GM21526 (cell line): ENCODE measurements around the gene STAG3.
"Not testable (repeated sequence)": the region's sequence is repeated elsewhere in the genome, so short reads cannot be mapped to it uniquely, and the experiment has no call there.

Experiments
- ATAC-seq: cut with Tn5 transposase; IDR thresholded peaks from one replicate; pipeline ENCODE4 v1.9.1; 2021; ENCODE audit warnings: moderate library complexity; ENCODE audit not compliant: unreplicated experiment, low FRiP score

STAG3 gene

DNA sequence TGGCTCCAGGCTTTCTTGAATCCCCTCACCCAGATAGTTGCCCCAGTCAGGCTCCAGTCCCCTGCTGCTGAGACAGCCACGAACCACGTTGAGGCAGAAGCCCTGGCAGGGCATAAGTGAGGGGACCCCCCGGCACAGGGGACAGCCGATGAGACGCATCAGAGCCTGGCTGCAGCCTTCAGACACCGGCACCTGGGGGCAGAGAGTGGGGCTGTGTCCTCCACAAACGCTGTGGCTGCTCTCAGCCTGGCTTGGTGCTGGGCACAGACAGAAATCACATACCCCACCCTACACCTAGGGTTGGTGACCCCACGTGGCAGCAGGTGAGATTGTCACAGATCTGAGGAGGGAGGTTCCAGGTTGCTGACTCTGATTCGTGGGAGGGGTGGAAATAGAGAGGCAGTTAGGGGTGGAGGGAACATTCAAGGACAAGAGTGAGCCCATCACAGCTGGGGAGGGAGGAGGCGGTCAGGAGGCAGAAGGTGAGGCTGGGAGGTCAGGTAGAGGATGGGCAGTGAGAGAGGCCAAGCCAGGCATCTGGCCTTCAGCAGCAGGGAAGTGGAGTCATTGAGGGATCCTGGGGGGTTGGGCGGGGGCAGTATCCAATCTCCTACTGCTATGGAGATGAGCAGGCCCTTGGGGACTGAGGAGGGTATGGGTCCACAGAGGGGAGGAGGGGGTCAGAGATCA is 3.8 kb upstream of the STAG3 start:
- ATAC-seq = no peak

DNA sequence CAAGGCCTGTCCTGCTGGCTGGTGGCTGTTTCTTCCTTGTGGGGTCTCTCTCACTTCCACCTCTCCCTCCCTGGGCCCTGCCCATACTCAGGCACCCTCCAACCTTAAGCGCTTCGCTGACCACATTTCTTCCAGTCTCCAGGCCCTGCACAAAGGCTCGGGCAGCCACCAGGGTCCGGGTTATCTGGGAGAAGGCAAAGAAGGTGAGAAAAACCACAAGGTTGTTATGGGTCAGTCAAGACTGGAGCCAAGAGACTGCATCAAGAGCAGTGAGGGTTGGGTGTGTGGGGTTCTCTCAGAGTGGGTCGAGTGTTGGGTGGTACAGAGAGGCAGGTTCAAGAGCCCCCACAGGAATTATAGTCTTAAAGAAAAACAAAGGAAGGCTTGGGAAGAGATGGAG is 3.1 kb upstream of the STAG3 start:
- no peak for ATAC-seq

DNA sequence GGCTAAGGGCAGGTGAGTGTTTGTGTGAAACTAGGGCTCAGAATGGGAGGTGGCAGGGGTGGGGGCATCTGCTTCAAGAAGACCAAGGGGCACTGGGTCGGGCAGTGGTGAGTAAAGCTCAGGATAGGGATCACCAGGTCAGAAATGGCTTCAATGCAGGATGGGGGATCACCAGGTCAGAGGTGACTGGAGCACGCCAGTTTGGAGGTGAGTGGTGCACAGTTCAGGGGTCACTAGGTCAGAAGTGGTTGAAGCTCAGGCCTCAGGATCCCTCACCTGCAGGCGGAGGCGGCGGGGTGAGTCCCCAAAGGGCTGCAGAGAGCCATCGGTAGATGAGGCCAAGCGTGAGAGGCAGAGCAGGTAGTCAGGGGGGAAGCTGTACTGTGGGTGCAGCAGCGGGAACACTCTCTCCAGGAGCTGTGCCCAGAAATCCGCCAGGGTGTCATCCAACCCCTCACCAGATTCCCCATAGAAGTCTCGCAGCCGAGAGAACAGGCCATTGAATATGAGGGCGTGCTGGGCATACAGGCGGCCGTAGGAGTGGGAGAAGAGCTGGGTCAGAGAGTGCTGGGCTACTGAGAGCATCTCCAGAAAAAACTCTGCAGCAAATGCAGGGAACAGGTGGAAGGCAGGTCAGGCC is 2.3 kb upstream of the STAG3 start:
- ATAC-seq = no peak

DNA sequence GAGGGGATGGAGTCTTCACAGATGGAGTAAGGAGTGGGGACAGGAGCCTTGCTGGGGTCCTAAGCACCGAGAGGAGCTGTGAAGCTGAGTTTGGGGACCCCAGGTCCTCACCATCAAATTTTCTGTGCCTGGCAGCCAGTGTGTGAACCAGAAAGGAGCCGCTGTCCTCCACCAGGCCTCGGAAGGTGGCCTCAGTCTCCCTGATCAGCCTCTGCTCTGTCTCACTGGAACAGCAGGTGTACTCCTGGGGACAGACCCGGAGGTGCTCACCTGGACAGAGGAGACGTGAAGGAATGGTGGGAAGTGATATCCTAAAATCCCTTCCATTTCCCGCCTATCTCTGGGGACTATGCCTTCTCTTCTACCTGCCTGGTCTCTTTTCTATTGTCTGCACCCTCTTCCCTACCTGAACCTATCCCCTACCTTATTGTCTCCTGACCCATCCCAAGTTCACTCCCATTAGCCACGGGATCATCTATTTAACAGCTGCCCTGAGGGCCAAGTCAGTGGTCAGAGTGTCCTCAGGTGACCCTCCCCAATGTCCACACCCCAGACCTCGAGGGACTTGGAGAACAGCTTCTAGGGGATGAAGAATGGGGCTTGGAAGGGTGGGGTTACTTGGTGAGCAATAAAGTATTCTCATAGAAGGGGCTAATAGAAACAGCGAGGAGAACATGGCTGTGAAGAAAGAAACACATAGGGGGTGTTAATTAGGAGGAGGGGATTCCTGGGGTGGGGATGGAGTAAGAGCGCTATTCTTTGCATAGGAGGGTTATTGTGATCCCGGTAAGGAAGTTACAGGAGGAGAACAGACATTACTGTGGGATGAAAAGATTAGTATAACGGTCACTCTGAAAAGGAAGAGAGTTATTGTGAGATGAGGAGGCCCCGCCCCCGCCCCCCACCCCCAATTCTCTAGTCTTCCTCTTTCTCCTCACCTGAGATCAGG is 1.3 kb upstream of the STAG3 start:
- no peak for ATAC-seq

DNA sequence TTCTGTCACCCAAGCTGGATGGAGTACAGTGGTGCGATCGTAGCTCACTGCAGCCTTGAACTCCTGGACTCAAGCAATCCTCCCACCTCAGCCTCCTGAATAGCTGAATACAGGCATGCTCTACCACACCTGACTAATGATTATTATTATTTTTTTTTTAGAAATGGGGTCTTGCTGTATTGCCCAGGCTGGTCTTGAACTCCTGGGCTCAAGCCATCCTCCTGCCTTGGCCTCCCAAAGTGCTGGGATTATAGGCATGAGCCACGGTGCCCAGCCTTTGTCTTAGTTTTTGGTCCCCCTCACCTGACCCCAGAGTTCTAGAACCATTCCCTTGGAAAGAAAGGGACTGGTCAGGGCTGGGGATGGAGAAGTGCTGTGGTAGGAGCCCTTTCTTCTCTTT is 2.4 kb downstream of the STAG3 start:
- not testable (repeated sequence) for ATAC-seq

DNA sequence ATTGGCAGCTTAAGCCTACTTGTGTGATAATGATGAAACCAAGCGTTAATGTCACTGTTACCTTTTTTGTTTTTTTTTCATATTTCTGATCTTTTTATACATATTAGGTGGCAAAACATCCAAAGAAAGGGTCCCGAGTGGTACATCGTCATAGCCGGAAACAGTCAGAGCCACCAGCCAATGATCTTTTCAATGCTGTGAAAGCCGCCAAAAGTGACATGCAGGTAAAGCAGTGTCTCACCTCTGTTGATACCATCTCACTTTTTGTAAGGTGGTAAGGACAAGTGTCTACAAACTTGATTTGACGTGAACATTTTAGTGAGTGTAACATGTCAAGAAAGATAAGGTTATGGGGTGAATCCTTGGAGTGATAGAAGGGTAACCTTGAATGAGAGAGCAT is 4.9 kb downstream of the STAG3 start:
- ATAC-seq = not testable (repeated sequence)

DNA sequence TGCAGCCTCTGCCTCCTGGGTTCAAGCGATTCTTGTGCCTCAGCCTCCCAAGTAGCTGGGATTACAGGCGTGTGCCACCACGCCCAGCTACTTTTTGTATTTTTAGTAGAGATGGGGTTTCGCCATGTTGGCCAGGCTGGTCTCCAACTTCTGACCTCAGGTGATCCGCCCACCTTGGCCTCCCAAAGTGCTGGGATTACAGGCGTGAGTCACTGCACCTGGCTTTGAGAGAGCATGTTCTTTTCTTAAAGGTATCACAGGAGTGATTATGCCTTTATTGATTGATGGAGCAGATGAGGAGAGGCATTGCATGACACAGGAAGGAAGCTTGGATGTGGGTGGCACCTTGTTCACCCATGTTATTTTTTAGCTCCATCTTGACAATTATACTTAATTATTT is 5.4 kb downstream of the STAG3 start:
- ATAC-seq = not testable (repeated sequence)

DNA sequence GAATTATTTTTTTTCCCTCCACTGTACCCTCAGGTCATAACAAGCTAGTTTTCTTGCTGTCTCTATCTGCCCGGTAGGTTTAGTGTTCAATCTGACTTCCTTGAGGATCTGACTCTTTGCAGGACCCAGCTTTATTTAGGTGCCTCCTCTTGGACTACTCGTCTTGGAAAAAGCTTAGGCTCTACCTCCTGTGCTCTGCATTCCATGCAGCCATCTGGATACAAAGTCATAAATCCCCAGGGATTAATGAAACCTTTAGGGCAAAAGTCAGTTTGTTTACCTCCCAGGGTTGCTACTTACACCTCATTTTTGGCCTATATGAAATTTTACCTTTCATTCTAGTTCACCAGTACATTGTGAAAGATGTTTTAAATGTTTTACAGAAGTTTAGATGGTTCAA is 8.0 kb downstream of the STAG3 start:
- ATAC-seq = no peak

DNA sequence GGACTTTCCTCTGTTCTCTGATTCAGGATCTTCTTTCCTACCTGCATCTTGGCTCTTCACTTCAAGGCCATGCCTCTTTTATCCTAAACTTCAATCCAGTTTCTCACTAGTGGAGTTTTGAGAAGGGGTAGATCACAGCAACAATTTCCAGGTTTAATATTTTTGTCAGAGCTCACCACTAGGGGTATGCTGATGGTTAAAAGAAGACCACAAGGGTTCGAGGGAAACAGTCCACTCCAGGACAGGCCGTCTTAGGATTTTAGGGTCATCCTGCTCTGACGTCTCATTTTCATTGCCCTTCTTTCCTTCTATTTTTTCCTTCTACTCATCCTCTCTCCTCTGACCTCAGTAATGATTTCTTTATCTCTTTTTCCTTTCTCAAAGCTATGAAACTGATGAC is 11.3 kb downstream of the STAG3 start:
- ATAC-seq = no peak

DNA sequence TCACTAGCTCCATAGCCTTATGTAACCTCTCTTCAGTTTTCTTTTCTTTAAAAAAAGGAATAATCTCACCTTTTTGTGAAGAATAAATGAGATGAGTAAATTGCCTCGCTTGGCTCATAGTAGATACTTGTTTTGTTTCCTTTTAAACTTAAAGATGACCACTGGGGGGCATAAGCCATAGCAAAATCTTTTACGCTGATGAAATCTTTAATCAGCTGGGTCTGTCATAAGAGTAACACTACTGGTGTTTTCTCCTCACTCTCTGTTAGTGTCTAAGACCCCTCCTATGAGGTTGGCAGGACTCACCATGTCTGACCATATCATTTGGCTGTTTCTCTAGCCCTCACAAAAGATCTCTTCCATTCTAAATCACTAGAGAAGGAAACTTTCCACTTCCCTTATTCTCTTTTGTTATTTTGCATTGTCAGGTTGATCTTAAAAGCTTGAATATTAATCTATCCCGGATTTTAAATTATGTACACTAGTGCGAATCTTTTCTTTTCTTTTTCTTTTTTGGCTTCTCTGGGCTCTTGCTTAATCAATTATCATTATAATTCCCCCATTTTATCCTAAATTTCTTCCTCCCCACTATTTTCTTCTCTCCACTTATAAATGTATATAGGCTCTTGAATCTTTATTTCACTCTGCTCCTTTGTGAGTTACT is 12.5 kb downstream of the STAG3 start:
- no peak for ATAC-seq

DNA sequence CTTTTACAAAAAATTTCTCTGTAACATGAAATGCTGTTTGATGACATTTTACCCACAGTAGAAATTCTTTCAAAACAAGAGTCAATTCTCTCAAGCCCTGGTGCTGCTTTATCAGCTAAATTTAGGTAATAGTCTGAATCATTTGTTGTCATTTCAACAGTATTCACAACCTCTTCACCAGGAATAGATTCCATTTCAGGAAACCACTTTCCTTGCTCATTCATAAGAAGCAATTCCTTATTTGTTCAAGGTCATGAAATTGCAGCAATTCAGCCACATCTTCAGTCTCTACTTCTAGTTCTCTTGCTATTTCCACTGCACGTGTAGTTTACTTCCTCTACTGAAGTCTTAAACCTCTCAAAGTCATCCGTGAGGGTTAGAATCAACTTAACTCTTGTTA is 14.1 kb downstream of the STAG3 start:
- no peak for ATAC-seq

DNA sequence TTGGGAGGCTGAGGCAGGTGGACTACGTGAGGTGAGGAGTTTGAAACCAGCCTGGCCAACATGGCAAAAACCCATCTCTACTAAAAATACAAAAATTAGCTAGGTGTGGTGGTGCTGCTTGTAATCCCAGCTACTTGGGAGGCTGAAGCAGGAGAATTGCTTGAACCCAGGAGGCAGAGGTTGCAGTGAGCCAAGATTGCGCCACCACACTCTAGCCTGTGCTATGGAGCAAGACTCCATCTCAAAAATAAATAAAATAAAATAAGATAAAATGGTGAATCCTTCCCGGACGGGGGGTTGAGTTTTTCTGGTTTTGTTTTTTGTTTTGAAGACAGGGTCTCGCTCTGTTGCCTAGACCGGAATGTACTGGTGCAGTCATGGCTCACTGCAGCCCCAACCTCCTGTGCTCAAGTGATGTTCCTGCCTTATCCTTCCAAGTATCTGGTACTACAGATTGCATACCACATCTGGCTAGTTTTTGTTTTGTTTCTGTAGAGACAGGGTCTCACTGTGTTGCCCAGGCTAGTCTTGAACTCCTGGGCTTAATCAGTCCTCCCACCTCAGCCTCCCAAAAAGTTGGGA is 14.7 kb downstream of the STAG3 start:
- not testable (repeated sequence) for ATAC-seq

DNA sequence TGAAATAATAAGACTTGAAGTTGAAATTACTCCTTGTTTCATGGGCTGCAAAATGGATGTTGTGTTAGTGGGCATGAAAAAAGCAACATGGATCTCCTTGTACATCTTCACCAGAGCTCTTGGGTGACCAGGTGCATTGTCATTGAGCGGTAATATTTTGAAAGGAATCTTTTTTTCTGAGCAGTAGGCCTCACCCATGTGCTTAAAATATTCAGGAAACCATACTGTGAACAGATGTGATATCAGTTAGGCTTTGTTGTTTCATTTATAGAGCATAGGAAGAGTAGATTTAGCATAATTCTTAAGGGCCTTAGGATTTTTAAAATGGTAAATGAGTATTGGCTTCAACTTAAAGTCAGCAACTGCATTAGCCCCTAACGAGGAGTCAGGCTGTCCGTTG is 15.3 kb downstream of the STAG3 start:
- no peak for ATAC-seq

DNA sequence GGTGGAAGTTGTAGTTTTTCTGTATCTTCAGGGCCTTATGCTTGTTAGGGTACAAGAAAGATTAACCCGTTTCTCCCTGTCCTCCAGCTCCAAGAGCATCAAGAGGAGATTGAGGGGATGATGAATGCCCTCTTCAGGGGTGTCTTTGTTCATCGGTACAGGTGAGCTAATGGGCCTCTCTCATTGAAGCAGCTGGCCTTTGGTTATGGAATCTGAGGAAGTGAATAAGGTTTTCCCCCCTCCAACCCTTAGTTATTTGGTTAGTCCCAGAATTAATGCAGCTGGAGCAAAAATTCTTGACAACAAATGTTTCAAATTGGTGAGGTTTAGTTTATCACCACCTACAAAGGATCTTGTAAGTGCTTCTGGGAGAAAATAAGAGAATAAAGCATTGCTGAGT is 17.5 kb downstream of the STAG3 start:
- ATAC-seq = no peak

DNA sequence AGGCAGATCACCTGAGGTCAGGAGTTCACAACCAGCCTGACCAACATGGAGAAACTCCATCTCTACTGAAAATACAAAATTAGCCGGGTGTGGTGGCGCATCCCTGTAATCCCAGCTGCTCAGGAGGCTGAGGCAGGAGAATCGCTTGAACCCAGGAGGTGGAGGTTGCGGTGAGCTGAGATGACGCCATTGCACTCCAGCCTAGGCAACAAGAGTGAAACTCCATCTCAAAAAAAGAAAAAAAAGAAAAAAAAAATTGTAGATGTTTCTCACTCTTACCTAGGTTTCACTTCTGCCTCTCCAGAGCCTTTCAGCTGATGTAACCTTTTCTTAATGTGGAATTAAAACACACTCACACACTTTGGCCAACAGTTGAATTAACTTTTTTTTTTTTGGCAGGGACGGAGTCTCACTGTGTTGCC is 18.2 kb downstream of the STAG3 start:
- not testable (repeated sequence) for ATAC-seq

DNA sequence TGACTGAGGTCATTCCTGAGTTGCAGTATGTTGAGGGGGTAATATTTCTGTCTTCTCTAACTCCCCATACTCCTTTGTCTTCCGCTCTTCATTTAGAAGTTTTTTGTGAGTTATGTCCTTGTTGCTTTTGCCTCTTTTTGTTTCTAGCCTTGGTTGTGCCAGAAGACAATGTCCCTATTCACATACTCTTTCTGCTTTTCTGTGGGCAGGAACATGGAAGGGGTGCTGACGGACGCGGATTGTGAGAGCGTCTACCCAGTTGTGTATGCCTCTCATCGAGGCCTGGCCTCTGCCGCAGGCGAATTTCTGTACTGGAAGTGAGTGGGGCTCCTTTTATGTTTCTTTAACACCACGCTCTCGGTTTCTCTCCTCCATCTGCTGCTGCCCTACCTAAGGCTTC is 20.5 kb downstream of the STAG3 start:
- ATAC-seq = no peak

DNA sequence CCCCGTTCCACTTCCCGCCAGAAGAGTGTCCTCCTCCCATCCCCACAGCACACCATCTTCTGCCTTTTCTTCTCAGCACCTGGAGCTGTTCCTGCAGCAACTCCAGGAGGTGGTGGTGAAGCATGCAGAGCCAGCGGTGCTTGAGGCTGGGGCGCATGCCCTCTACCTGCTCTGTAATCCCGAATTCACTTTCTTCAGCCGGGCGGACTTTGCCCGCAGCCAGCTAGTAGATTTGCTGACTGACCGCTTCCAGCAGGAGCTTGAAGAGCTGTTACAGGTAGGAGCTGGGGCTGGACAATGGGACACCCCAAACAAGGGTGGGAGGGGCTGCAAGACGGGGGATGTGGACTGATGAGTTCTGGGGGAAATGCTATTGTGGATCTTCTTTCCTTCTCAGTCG is 23.0 kb downstream of the STAG3 start:
- ATAC-seq = no peak

DNA sequence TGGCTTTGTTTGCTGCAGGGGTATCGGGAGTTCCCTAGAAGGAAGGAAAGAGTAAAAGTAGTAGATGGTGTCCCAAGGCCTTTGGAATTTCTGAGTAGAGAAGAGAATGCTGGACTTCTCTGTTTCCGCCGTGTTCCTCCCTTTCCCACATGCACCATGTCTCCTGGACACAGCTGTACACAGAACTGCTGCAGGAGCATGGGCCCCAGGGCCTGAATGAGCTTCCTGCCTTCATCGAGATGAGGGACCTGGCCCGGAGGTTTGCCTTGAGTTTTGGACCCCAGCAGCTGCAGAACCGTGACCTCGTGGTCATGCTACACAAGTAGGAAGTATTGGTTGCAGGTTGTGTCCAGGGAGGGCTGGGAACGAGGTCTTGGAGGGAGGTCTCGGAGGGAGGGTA is 26.7 kb downstream of the STAG3 start:
- ATAC-seq = no peak

DNA sequence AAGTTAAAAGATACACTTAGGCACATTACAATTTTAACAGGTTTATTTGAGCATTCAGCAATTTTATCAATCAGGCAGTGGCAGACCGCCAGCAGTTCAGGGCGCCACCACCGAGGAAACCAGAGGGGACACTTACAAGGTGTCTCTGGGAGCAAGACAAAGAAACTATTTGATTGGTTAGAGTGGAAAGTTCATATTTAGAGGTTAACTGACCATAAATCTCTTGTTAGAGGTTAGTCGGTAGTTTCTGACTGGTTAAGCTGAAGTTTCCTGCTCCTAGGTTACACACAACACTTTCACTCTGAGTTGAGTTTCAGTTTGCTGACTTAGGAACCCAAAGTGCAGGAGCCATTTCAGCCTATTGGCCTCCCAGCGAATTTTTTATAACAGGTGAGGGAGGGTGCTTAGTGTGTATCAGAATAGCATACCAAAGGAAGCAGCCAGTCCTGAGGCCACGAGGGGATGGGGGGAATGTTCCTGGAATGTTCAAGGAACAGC is 31.2 kb downstream of the STAG3 start:
- no peak for ATAC-seq

DNA sequence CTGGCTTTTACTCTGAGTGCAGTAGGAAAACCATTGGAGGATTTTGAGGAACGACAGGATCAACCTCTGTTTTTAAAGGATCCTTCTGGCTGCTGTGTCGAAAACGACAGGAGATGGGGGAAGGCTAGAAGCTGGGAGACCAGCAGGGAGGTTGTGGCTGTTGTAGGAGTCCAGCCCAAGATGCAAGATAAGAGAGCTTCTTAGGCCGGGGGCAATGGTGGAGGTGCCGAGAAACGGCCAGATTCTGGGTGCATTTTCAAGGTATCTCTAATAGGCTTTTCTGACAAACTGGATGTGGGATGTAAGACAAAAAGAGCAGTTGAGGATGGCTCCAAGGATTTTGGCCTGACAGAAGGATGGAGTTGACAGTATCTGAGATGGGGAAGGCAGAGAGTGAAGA is 31.8 kb downstream of the STAG3 start:
- no peak for ATAC-seq
